ENCODE data around the gene ABCC1.

GRCh38 chr16:16163571-16163970 is 214.2 kb downstream of the ABCC1 start:
- no peak for TF ChIP-seq CTCF (IDR thresholded peaks at IDR 0.05; ENCODE audit: low read length)
- no peak for TF ChIP-seq EZH2 (IDR thresholded peaks at IDR 0.05; ENCODE audit: borderline replicate concordance, low read length)
